ENCODE results near the gene PRDM11. TPM values are rescaled to one million over a fixed set of nuclear protein-coding genes. Genes with fewer than 3 reads are reported as not detected.

Gene PRDM11
- total RNA-seq, 6 experiments from 2014 or later: 1.4 to 4.1 (median 3.8) TPM

DNA sequence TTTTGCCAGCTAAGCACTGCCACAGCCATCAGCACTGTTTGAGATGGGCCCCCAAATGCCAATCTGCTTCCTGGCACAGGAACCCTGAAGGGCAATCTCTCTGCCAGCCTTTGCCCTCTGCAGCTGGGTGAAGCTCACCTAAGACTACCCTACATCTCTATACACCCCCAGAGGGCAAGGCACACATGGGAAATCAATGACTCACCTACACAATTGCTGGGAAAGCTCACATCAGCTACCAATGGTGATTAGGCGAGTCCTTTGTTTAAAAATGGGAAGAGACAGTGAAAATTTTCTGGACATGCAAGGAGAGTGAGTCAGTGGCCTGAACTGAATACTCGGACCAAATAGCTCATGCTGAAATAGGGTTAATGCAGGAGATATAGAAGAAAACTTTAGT is 12.6 kb upstream of the PRDM11 start:
- Histone ChIP-seq H3K27ac (no peak overlapping the region), H3K4me3 (no peak overlapping the region), H3K27me3 (no peaks in the 10 kb centered on the region), H3K36me3 (no peaks in the 10 kb centered on the region), H3K4me1 (no peaks in the 10 kb centered on the region), H3K9me3 (peaks cover 0 to 4% (median 0%) of the 10 kb centered on the region in 4 donors)
- ATAC-seq: no peak
- no peak for DNase-seq
- intact Hi-C loops (cut with DNase I): no loop called here
- 50% methylated on average over 2 of the region's 2 CpGs for WGBS (ENCODE audit: insufficient coverage, low coverage, low lambda C conversion rate, missing lambda C conversion rate)
- TF ChIP-seq, protein P1, sequence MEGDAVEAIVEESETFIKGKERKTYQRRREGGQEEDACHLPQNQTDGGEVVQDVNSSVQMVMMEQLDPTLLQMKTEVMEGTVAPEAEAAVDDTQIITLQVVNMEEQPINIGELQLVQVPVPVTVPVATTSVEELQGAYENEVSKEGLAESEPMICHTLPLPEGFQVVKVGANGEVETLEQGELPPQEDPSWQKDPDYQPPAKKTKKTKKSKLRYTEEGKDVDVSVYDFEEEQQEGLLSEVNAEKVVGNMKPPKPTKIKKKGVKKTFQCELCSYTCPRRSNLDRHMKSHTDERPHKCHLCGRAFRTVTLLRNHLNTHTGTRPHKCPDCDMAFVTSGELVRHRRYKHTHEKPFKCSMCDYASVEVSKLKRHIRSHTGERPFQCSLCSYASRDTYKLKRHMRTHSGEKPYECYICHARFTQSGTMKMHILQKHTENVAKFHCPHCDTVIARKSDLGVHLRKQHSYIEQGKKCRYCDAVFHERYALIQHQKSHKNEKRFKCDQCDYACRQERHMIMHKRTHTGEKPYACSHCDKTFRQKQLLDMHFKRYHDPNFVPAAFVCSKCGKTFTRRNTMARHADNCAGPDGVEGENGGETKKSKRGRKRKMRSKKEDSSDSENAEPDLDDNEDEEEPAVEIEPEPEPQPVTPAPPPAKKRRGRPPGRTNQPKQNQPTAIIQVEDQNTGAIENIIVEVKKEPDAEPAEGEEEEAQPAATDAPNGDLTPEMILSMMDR (IDR thresholded peaks at IDR 0.05): no peak
- TF ChIP-seq POLR2A (IDR thresholded peaks at IDR 0.05): no peak

DNA sequence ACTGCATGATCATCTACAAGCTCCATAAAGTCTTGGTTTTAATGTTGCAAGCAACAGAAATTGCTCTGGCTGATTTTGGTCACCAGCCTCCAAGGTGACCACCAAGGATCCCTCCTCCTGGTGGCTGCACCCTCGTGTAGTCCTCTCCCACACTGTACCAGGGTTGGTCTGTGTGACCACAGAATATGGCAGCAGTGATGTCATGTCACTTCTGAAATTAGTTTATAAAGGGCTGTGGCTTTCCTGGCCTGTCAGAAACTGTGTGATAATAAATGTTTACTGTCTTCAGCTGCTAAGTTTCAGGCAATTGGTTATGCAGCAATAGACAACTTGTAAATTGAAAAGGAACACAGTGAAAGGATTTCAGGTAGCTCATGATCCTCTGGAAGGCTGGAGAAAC is 5.3 kb upstream of the PRDM11 start:
- no peak for DNase-seq
- intact Hi-C loops (cut with DNase I): no loop called here
- Histone ChIP-seq H3K4me3 (no peak overlapping the region), H3K27me3 (no peaks in the 10 kb centered on the region), H3K36me3 (no peaks in the 10 kb centered on the region), H3K4me1 (peaks cover 0 to 10% (median 4%) of the 10 kb centered on the region in 4 donors), H3K27ac (no peak overlapping the region), H3K9me3 (no peaks in the 10 kb centered on the region)
- TF ChIP-seq POLR2A (IDR thresholded peaks at IDR 0.05): no peak
- TF ChIP-seq, protein P1 (IDR thresholded peaks at IDR 0.05): no peak
- 0% methylated on average over 1 of the region's 1 CpG for WGBS (ENCODE audit: insufficient coverage, low coverage, low lambda C conversion rate, missing lambda C conversion rate)
- no peak for ATAC-seq

DNA sequence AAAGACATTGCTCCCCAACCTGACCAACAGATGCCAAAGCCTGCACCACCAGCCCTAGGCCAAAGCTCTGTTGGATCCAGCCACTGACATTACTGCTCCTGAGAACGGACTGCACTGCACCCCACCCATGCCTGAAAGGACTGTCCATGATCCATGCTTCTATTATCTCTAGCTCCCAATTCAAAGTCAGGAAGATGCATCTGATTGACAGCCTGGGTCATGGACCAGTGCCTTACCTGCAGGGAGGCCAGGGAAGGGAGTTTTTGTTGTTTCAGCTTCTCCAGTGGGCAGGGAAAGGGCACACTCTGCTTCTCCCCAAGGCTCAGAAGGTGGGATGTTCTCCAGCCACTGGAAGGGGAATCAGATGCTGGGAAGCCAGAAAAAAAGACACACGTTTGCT is 4.8 kb upstream of the PRDM11 start:
- no peaks in the 10 kb centered on the region for H3K36me3 ChIP-seq
- no peak overlapping the region for H3K27ac ChIP-seq
- intact Hi-C loops (cut with DNase I): no loop called here
- H3K4me1 ChIP-seq: peaks cover 0 to 10% (median 4%) of the 10 kb centered on the region in 4 donors
- no peak for ATAC-seq
- no peaks in the 10 kb centered on the region for H3K9me3 ChIP-seq
- H3K27me3 ChIP-seq: no peaks in the 10 kb centered on the region
- H3K4me3 ChIP-seq: no peak overlapping the region
- TF ChIP-seq, protein P1 (IDR thresholded peaks at IDR 0.05): no peak
- no peak for TF ChIP-seq POLR2A (IDR thresholded peaks at IDR 0.05)
- DNase-seq: peak in 1 of 3 donors; percentile 28
- no CpG with 5 or more reads among the region's 2 CpGs for WGBS (ENCODE audit: insufficient coverage, low coverage, low lambda C conversion rate, missing lambda C conversion rate)

DNA sequence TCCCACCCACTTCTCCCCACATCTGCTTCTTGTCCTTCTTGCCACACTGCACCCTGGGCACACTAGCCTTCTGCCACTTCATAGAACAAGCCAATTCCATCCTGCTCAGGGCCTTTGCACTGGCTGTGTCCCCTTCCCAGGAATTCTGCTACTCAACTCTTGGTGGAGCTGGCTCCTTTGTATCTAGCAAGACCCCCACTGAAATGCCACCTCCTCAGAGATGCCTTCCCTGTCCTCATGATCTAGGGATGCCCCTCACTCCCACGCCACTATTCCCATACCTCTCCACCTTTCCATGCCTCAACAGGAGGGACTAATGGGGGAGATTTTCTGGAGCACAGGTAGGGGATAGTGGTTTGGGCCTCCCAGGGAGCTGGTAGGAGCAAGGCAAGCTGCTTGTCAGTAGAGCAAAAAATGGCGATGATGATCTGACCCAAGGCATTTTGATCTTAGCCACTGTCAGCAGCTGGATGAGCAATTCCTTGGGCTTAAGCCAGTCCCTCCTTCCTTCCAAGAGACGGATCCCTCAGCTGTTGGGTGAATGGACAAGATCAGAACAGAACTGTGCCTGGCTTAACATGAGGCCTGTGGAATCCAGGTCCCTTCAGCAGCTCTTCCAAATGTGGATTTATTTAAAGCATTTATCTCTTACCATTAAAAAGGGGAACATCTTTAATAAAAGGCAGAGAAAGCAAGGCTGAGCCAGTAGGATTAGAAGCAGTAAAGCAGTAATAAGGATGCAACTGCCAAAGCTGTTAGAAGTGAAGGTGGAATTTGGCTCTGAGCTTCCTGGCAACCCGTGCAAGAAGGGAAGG is 4.0 kb upstream of the PRDM11 start:
- DNase-seq: peak in 1 of 3 donors; percentile 22
- no peak for ATAC-seq
- Histone ChIP-seq H3K4me3 (no peak overlapping the region), H3K4me1 (peaks cover 0 to 10% (median 4%) of the 10 kb centered on the region in 4 donors), H3K36me3 (no peaks in the 10 kb centered on the region), H3K27ac (no peak overlapping the region), H3K9me3 (no peaks in the 10 kb centered on the region), H3K27me3 (no peaks in the 10 kb centered on the region)
- TF ChIP-seq, protein P1 (IDR thresholded peaks at IDR 0.05): no peak
- TF ChIP-seq POLR2A (IDR thresholded peaks at IDR 0.05): no peak
- intact Hi-C loops (cut with DNase I): no loop called here
- 72% methylated on average over 4 of the region's 4 CpGs for WGBS (ENCODE audit: insufficient coverage, low coverage, low lambda C conversion rate, missing lambda C conversion rate)

Data from right lobe of liver (tissue), 6 donors.